Measurements from ENCODE around the gene FHL3. TPM values are rescaled to one million over a fixed set of nuclear protein-coding genes. Genes with fewer than 3 reads are reported as not detected.

Gene FHL3
- polyA plus RNA-seq, 2 of the 4 experiments (the other 2 are of a cell fraction): 1.4 to 5.4 TPM

DNA sequence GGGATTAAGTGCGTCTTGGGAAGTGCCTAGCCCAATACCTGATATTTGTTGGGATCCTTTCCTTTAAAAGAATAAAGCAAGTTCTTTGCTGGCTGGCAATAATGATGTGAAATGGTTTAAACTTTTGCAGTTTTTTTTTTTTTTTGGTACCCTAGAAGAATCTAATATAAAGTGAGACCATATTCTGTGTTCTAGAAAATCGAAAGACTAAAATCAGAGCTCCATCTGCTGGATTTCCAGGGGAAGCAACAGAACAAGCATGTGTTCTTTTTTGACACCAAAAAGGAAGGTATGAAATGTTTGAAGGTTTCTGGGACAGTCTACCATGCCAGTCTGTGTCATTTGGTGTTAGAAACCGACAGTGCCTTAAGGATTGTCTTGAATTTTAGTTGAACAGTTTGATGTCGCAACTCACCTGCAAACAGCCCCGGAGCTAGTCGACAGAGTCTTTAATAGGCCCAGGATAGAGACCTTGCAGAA, 13.6 kb upstream of the FHL3 start (continued):
- TF ChIP-seq, protein P1, sequence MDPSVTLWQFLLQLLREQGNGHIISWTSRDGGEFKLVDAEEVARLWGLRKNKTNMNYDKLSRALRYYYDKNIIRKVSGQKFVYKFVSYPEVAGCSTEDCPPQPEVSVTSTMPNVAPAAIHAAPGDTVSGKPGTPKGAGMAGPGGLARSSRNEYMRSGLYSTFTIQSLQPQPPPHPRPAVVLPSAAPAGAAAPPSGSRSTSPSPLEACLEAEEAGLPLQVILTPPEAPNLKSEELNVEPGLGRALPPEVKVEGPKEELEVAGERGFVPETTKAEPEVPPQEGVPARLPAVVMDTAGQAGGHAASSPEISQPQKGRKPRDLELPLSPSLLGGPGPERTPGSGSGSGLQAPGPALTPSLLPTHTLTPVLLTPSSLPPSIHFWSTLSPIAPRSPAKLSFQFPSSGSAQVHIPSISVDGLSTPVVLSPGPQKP (IDR thresholded peaks at IDR 0.05; ENCODE audit: low read depth, low read length): no peak
- no peak for TF ChIP-seq TFCP2L1 (CRISPR knock-in tag; IDR thresholded peaks at IDR 0.05)
- no peak for TF ChIP-seq FOSB (CRISPR knock-in tag; IDR thresholded peaks at IDR 0.05)
- TF ChIP-seq, protein P2, sequence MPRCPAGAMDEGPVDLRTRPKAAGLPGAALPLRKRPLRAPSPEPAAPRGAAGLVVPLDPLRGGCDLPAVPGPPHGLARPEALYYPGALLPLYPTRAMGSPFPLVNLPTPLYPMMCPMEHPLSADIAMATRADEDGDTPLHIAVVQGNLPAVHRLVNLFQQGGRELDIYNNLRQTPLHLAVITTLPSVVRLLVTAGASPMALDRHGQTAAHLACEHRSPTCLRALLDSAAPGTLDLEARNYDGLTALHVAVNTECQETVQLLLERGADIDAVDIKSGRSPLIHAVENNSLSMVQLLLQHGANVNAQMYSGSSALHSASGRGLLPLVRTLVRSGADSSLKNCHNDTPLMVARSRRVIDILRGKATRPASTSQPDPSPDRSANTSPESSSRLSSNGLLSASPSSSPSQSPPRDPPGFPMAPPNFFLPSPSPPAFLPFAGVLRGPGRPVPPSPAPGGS (IDR thresholded peaks at IDR 0.05): no peak
- TF ChIP-seq RAD21 (conservative IDR thresholded peaks at IDR 0.05 in 1 of 2, IDR thresholded peaks at IDR 0.05 in 1 of 2): peak; percentile 46 to 52; a peak in 3 of 5 replicates
- no peak for TF ChIP-seq TP53 (CRISPR knock-in tag; IDR thresholded peaks at IDR 0.05)
- no peak for TF ChIP-seq EHMT2 (IDR thresholded peaks at IDR 0.05; ENCODE audit: low read depth)

DNA sequence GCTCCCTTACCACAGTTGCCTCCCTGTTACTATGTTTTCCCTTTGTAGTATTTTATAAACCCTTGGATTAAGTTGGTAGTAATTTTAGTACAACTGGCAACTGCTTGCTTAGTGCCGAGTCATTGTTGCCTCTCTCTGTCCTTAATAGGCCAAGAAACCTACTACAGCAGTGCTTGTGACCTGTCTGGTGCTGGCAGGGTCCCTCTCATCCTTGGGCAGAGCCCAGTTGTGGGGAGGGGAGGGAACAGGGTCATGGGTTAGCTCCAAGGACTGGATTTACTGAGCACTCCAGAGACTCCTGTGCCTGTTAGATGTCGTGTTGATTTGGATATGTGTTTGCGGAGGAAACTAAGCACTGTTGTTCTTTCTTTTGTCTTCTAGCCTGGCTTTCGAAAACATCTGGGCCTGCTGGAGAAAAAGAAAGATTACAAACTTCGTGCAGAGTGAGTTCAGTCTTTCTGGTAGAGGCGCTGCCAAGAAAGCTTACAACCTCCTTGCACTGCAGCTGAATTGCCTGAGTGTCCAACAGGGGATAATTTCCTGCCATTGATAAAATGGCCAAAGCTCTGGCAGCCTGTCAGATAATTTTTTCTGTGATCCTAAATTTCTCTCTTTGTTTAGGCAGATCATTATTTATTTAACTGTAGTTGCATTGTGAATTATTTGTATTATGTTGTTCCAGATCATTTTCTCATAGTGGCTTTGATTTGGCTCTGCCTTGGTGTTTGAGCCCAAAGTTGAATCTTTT, 10.8 kb upstream of the FHL3 start:
- FAIRE-seq (no peak), ATAC-seq (no peak), DNase-seq (ENCODE audit: low read depth in 1 of 2, low spot score in 1 of 2) (no peak)
- Histone ChIP-seq H3K4me3 (no peak overlapping the region), H3K9me3 (no peaks in the 10 kb centered on the region), H3K27ac (peak overlapping the region; percentile 58 to 74; a peak in 5 of 6 replicates), H3K4me1 (peaks cover 30% of the 10 kb centered on the region), H3K4me2 (peak overlapping the region; percentile 33; the same call in 1 of the 3 replicates)
- TF ChIP-seq NFE2L2 (conservative IDR thresholded peaks at IDR 0.05; ENCODE audit: low read length): peak; percentile 21; the same call in 1 of the 2 replicates
- TF ChIP-seq, protein P3, sequence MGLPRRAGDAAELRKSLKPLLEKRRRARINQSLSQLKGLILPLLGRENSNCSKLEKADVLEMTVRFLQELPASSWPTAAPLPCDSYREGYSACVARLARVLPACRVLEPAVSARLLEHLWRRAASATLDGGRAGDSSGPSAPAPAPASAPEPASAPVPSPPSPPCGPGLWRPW (IDR thresholded peaks at IDR 0.05): no peak
- ChIA-PET POLR2A (interaction anchor here (0.6 kb wide), 1 partner anchor 240 kb away, joined by 3 read pairs; no protein-coding TSS in a partner anchor), CTCF (interaction anchor here (1.1 to 4.4 kb wide), 4 partner anchors 11 to 819 kb away, joined by 3 to 31 read pairs (median 4); no protein-coding TSS in a partner anchor)
- 65% methylated on average over 6 of the region's 6 CpGs for WGBS (ENCODE audit: missing lambda C conversion rate)

DNA sequence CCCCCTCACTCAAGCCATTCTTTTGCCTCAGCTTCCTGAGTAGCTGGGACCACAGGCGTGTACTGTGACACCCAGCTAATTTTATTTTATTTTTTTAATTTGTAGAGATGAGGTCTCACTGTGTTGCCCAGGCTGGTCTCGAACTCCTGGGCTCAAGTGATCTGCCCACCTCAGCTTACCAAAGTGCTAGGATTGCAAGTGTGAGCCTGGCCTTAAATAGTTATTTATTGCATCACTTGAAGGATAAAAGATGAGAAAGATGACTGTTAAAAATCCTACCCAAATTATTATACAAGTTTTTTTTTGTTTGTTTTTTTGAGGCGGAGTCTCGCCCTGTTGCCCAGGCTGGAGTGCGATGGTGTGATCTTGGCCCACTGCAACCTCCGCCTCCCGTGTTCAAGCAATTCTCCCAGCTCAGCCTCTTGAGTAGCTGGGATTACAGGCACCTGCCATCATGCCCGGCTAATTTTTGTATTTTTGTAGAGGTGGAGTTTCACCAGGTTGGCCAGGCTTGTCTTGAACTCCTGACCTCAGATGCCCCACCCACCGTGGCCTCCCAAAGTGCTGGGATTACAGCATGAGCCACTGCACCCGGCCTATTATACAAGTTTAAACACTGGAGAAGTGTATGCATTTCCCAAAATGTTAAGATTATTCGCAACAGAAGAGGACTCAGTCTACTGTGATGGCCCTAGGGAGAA, 9.6 kb upstream of the FHL3 start:
- TF ChIP-seq POLR2A (IDR thresholded peaks at IDR 0.05; ENCODE audit: low read length): no peak
- no peak for TF ChIP-seq MAZ (IDR thresholded peaks at IDR 0.05; ENCODE audit: borderline replicate concordance, low read depth, low read length)
- no peak for TF ChIP-seq ESRRA (IDR thresholded peaks at IDR 0.05; ENCODE audit: borderline replicate concordance, low read length)
- TF ChIP-seq GATA3 (IDR thresholded peaks at IDR 0.05; ENCODE audit: borderline replicate concordance): no peak
- TF ChIP-seq RAD21 (conservative IDR thresholded peaks at IDR 0.05 in 1 of 2, IDR thresholded peaks at IDR 0.05 in 1 of 2): no peak
- TF ChIP-seq, protein P1 (IDR thresholded peaks at IDR 0.05; ENCODE audit: low read depth, low read length): no peak
- no peak for TF ChIP-seq NPAS2 (CRISPR knock-in tag; IDR thresholded peaks at IDR 0.05; ENCODE audit: borderline replicate concordance)
- TF ChIP-seq, protein P4, sequence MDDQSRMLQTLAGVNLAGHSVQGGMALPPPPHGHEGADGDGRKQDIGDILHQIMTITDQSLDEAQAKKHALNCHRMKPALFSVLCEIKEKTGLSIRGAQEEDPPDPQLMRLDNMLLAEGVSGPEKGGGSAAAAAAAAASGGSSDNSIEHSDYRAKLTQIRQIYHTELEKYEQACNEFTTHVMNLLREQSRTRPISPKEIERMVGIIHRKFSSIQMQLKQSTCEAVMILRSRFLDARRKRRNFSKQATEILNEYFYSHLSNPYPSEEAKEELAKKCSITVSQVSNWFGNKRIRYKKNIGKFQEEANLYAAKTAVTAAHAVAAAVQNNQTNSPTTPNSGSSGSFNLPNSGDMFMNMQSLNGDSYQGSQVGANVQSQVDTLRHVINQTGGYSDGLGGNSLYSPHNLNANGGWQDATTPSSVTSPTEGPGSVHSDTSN (IDR thresholded peaks at IDR 0.05): no peak
- no peak for TF ChIP-seq CBX2 (IDR thresholded peaks at IDR 0.05; ENCODE audit: borderline replicate concordance, low read depth)
- TF ChIP-seq KDM5A (IDR thresholded peaks at IDR 0.05): no peak
- no peak for TF ChIP-seq POLR2AphosphoS2 (conservative IDR thresholded peaks at IDR 0.05; ENCODE audit: low read length)
- WGBS (ENCODE audit: missing lambda C conversion rate): 72% methylated on average over 11 of the region's 11 CpGs
- CTCF ChIA-PET: interaction anchor here (1.1 to 2.5 kb wide), 3 partner anchors 12 to 820 kb away, joined by 4 to 13 read pairs (median 11); partner anchors contain the start of gene SF3A3
- H3K4me3 ChIP-seq: no peak overlapping the region
- ATAC-seq (no peak), FAIRE-seq (no peak), DNase-seq (ENCODE audit: low read depth in 1 of 2, low spot score in 1 of 2) (no peak)
- POLR2A ChIA-PET: no interaction called here
- peaks cover 30% of the 10 kb centered on the region for H3K4me1 ChIP-seq
- H3K4me2 ChIP-seq: peak overlapping the region; percentile 99; the same call in 2 of the 3 replicates
- no peaks in the 10 kb centered on the region for H3K9me3 ChIP-seq
- H3K27ac ChIP-seq: peak overlapping the region in 1 of 2 experiments; percentile 74; a peak in 1 of 6 replicates
